ENCODE data around the gene COL4A5. TPM values are rescaled to one million over a fixed set of nuclear protein-coding genes. Genes with fewer than 3 reads are reported as not detected.
A peak's percentile ranks its signal among the peaks of the same experiment; 100 is the strongest.

COL4A5 gene
- polyA plus RNA-seq, 1 experiment: 123 TPM

DNA sequence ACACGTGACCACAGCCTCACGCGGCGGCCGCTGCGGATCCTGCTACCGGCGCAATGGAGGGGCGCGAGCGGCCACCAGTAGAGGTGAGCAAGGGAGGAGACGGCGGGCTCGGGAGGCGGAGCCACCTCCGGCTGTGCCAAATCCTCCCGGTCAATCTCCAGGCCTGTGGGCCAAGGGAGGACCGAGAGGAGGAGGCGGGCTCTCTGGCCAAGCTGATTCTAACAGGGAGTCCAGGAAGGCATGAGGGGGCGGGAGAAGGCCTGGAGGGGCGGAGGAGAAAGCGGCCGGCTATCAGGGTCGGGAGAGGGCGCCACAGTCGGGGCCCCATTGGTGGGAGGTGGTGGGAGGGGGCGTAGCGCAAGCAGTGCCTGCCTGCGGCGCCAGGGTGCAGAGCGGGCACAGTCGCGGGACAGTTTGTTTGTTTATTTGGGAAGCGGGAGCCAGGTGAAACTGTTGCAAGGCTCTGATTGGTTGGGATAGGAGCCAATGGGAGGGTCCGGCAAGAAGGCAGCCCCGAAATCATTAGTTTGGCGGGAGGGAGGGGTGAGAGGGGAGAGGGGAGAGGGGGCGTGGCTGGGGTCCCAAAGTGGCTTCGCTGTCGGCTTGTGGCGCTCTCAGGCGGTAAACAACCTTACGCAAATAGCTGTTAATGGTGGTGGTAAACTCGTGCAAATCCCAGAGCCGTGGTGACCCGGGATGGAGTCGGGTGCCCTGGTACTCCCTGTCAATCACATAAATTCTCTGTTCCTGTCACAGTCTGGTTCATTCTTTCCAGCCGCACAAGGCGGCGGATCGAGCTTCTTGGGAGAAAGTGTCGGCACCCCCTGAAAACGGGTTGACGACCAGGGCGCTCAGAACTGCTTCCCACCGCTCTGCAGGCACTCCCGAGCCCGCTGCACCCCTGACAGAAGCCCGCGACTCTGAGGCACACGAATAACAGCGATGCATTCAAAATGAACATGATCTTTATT is 297.2 kb downstream of the COL4A5 start, which contains the start of gene IRS4:
IRS4 (minus strand) TSS at position 55 of the 971 bp plus-strand sequence.
- TF ChIP-seq, protein P1, sequence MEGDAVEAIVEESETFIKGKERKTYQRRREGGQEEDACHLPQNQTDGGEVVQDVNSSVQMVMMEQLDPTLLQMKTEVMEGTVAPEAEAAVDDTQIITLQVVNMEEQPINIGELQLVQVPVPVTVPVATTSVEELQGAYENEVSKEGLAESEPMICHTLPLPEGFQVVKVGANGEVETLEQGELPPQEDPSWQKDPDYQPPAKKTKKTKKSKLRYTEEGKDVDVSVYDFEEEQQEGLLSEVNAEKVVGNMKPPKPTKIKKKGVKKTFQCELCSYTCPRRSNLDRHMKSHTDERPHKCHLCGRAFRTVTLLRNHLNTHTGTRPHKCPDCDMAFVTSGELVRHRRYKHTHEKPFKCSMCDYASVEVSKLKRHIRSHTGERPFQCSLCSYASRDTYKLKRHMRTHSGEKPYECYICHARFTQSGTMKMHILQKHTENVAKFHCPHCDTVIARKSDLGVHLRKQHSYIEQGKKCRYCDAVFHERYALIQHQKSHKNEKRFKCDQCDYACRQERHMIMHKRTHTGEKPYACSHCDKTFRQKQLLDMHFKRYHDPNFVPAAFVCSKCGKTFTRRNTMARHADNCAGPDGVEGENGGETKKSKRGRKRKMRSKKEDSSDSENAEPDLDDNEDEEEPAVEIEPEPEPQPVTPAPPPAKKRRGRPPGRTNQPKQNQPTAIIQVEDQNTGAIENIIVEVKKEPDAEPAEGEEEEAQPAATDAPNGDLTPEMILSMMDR (IDR thresholded peaks at IDR 0.05; ENCODE audit: low read depth, low read length): no peak
- ChIA-PET CTCF (no interaction called here), POLR2A (no interaction called here)
- DNase-seq (ENCODE audit: low read depth, low spot score): no peak
- H3K9me3 ChIP-seq (ENCODE audit: control insufficient read depth, insufficient read depth, low read length): no peaks in the 10 kb centered on the region; the same call in 1 of the 2 replicates
- peaks cover 43% of the 10 kb centered on the region for H3K27me3 ChIP-seq (ENCODE audit: control insufficient read depth, insufficient read depth, low read length)
- H3K4me3 ChIP-seq (ENCODE audit: low read depth, low read length): peak within 1 kb of the TSS; percentile 50
- H3K27ac ChIP-seq (ENCODE audit: low read depth, low read length): no peak within 1 kb of the TSS

DNA sequence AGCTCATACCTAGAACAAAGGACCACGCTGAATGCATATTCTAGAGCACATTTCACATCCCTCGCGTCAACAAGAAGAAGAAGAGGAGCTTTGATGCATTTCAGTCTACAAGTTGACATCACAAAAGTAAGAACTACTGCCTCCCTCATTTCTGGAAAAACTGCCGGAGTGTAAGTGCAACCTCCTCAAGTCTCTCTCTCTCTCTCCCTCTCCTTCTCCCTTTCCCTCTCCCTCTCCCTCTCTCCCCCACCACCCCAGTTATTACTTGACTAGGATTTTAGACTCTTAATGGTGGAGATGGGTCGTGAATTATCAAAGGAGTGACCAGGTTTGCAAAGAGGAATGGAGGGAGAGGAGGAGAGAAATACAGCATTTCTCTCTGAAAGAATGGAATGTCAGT is 298.1 kb downstream of the COL4A5 start:
- DNase-seq (ENCODE audit: low read depth, low spot score): no peak
- H3K27me3 ChIP-seq (ENCODE audit: control insufficient read depth, insufficient read depth, low read length): peaks cover 38% of the 10 kb centered on the region
- H3K27ac ChIP-seq (ENCODE audit: low read depth, low read length): no peak overlapping the region
- POLR2A ChIA-PET: no interaction called here
- CTCF ChIA-PET: no interaction called here
- TF ChIP-seq, protein P1 (IDR thresholded peaks at IDR 0.05; ENCODE audit: low read depth, low read length): no peak
- no peaks in the 10 kb centered on the region; the same call in 1 of the 2 replicates for H3K9me3 ChIP-seq (ENCODE audit: control insufficient read depth, insufficient read depth, low read length)
- H3K4me3 ChIP-seq (ENCODE audit: low read depth, low read length): no peak overlapping the region

DNA sequence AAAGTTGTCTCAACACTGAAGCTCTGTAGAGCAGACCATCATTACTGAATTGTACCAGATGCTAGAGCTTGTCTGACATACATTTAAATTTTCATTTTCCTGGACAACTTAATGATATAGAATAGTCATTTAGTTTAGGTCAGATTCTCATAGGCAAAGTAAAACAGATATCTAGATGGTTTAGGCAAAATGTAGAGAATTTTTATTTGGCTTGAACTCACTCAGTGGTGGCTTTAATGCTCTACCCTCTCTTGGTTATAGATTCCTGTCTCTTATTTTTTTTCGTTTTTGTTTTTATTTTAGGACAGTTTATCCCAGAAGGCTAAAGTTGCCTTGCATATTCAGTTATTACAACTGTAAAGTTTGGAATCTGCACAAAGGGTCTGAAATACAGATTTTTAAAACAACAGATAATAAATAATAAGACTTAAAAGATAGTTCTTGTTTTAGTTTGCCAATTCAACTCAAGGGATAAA is 300.7 kb downstream of the COL4A5 start:
- DNase-seq (ENCODE audit: low read depth, low spot score): no peak
- H3K9me3 ChIP-seq (ENCODE audit: control insufficient read depth, insufficient read depth, low read length): no peaks in the 10 kb centered on the region
- H3K27me3 ChIP-seq (ENCODE audit: control insufficient read depth, insufficient read depth, low read length): peaks cover 13% of the 10 kb centered on the region
- CTCF ChIA-PET: no interaction called here
- POLR2A ChIA-PET: no interaction called here
- H3K27ac ChIP-seq (ENCODE audit: low read depth, low read length): no peak overlapping the region
- no peak overlapping the region for H3K4me3 ChIP-seq (ENCODE audit: low read depth, low read length)
- TF ChIP-seq, protein P1 (IDR thresholded peaks at IDR 0.05; ENCODE audit: low read depth, low read length): no peak

Small RNA genes lying within 50 kb of the gene (small RNA-seq; reads per million reads assigned to genes)
- gene RF00019 (ENCODE audit: insufficient read length, low read depth): not detected

Other genes with a start within 250 kb of the COL4A5 start
- 19.9 and 20.2 TPM in 2 replicates for gene COL4A6, start 1.4 kb upstream of the COL4A5 start, polyA plus RNA-seq (2011; rRNA removed)